OCI-LY7 (cell line): ENCODE measurements around the gene TANC1. TPM values are rescaled to one million over a fixed set of nuclear protein-coding genes. Genes with fewer than 3 reads are reported as not detected.

Experiments
- BruUV-seq: library from RNA; stranded (reverse); fragments of 400-500 nt; replicated peaks from 2 replicates; lab custom pipeline; 2021; lab: Mats Ljungman, UMichigan
- CTCF ChIA-PET: fragments of 300-600 bp; sonication (Branson Sonifier 250); formaldehyde crosslinking; loops from one replicate; lab custom pipeline; 2022; ENCODE audit warnings: antibody characterized with exemption; ENCODE audit not compliant: unreplicated experiment; lab: Charles Lee
- POLR2A ChIA-PET: fragments of 300-600 bp; sonication (Branson Sonifier 250); formaldehyde crosslinking; loops from one replicate; lab custom pipeline; 2022; ENCODE audit warnings: antibody characterized with exemption; lab: Charles Lee
- DNase-seq: peaks from one replicate; pipeline ENCODE4 v3.0.0-alpha.2; 2015; ENCODE audit warnings: low spot score
- H2AFZ ChIP-seq: fragments of 200-600 bp; sonication (generic), shearing (Covaris generic); 2 replicates; pipeline ENCODE4 v1.6.1; 2014; ENCODE audit warnings: mild to moderate bottlenecking, antibody characterized with exemption, low read length, moderate library complexity
- H3K27ac ChIP-seq: fragments of 200-600 bp; sonication (generic); 2 replicates; pipeline ENCODE4 v1.5.1; 2014; ENCODE audit warnings: mixed run types, low read depth, mild to moderate bottlenecking, moderate library complexity, low read length, inconsistent platforms; ENCODE audit not compliant: poor library complexity, severe bottlenecking
- H3K36me3 ChIP-seq: fragments of 200-600 bp; sonication (generic); 2 replicates; pipeline ENCODE4 v1.6.1; 2014; ENCODE audit warnings: mild to moderate bottlenecking, antibody characterized with exemption, low read length, moderate library complexity, mixed read lengths; ENCODE audit not compliant: insufficient read depth
- H3K4me1 ChIP-seq: fragments of 200-600 bp; sonication (generic); 2 replicates; pipeline ENCODE4 v1.5.1; 2014; ENCODE audit warnings: mild to moderate bottlenecking, low read length; ENCODE audit not compliant: insufficient read depth, poor library complexity, severe bottlenecking
- H3K4me2 ChIP-seq: fragments of 200-600 bp; sonication (generic); 2 replicates; pipeline ENCODE4 v1.6.1; 2014; ENCODE audit warnings: mild to moderate bottlenecking, low read length
- H3K4me3 ChIP-seq: fragments of 200-600 bp; sonication (generic); 2 replicates; pipeline ENCODE4 v1.5.1; 2014; ENCODE audit warnings: mild to moderate bottlenecking, low read depth, low read length; ENCODE audit not compliant: poor library complexity, severe bottlenecking
- H3K79me2 ChIP-seq: fragments of 200-600 bp; sonication (generic); 2 replicates; pipeline ENCODE4 v1.6.1; 2016; ENCODE audit warnings: low read depth, mild to moderate bottlenecking, low read length, moderate library complexity, mixed read lengths; ENCODE audit not compliant: insufficient read depth
- H3K9me2 ChIP-seq: fragments of 200-600 bp; sonication (generic); 2 replicates; pipeline ENCODE4 v1.6.1; 2016; ENCODE audit warnings: mild to moderate bottlenecking, low read length, mixed read lengths; ENCODE audit not compliant: insufficient read depth
- H3K9me3 ChIP-seq: fragments of 200-600 bp; sonication (generic); 2 replicates; pipeline ENCODE4 v1.6.1; 2014; ENCODE audit warnings: mild to moderate bottlenecking, mixed run types, low read length, mixed read lengths
- H4K20me1 ChIP-seq: fragments of 200-600 bp; sonication (generic); 2 replicates; pipeline ENCODE4 v1.6.1; 2014; ENCODE audit warnings: mild to moderate bottlenecking, antibody characterized with exemption, low read length, moderate library complexity, mixed read lengths; ENCODE audit not compliant: insufficient read depth
- EZH2phosphoT487 ChIP-seq: fragments of 200-600 bp; sonication (generic); IDR thresholded peaks from 2 replicates; pipeline ENCODE4 v1.6.1; 2018; ENCODE audit warnings: low read depth, borderline replicate concordance, mild to moderate bottlenecking, mixed run types, antibody characterized with exemption, low read length, moderate library complexity, mixed read lengths
- intact Hi-C: fragments of 100-400 bp; cut with micrococcal nuclease; formaldehyde crosslinking; loops from one replicate; pipeline ENCODE4 v1.10.0; 2022; ENCODE audit not compliant: unreplicated experiment
- total RNA-seq, 2 experiments: library from RNA; depleted of rRNA in 1 of 2; stranded (reverse); fragments of >200 nt in 1 of 2; shearing (Covaris generic) in 1 of 2; gene quantifications; 2 replicates each; pipeline ENCODE4 v1.2.3, GENCODE V29; 2014 to 2022
- TF ChIP-seq, protein P1 (sequence below): fragments of 200-600 bp; sonication (generic); conservative IDR thresholded peaks from 2 replicates; pipeline ENCODE4 v1.5.1; 2014; ENCODE audit warnings: mild to moderate bottlenecking, antibody characterized with exemption, low read length, moderate library complexity, mixed read lengths

The TANC1 gene
- total RNA-seq, 2 experiments from 2014 or later, result 0.04 TPM; not detected in 1

DNA sequence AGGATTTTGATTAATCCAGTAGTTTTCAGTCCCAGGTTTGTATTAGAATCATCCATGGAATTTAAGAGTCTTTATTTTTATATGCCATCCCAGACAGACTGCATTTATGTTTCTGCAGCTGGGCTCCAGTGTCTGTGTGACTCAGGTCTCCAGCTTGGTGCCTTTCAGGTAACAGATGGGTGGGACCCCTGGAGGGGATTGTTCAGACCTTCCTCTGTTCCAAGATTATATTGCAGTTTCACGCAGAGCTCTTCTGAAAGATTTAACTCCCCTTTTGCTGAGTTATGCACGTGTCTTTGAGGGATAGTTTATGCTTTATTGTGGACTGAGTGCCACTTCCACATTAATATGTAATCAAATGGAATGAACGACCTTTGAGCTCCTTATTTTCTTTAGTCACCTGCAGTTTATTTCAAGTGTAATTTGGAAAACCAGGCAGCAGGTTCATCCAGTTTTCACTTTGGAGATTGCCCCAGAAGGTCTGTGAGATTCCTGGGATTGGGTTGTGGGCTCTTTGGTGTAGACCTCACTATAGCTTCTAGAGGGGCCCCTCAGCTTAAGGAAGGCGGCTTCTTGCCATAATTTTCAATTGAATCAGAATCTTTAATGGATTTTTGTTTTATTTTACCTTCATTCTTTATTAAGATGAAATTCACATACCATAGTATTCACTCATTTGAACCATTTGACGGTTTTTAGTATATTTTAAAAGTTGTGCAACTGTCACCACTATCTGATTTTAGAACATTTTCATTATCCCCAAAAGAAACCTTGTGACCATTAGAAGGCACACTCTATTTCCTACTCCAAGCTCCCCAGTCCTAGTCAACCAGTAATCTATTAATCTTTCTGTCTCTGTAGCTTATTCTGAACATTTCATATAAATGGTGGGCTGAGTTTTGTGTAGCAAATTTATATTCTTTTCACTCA, 183.0 kb downstream of the TANC1 start:
- no peaks in the 10 kb centered on the region for H3K4me1 ChIP-seq
- H3K27ac ChIP-seq, result no peak overlapping the region
- ChIA-PET POLR2A (interaction anchor here (0.6 to 1.2 kb wide), 4 partner anchors 11 to 58 kb away, joined by 3 to 7 read pairs (median 4); no protein-coding TSS in a partner anchor), CTCF (no interaction called here)
- no peak overlapping the region for H3K4me3 ChIP-seq
- H3K79me2 ChIP-seq, result no peaks in the 10 kb centered on the region
- no peaks in the 10 kb centered on the region for H3K9me3 ChIP-seq
- no peaks in the 10 kb centered on the region for H4K20me1 ChIP-seq
- no TSS peak for BruUV-seq
- no peaks in the 10 kb centered on the region for H3K36me3 ChIP-seq
- no peak overlapping the region for H2AFZ ChIP-seq
- TF ChIP-seq, protein P1, sequence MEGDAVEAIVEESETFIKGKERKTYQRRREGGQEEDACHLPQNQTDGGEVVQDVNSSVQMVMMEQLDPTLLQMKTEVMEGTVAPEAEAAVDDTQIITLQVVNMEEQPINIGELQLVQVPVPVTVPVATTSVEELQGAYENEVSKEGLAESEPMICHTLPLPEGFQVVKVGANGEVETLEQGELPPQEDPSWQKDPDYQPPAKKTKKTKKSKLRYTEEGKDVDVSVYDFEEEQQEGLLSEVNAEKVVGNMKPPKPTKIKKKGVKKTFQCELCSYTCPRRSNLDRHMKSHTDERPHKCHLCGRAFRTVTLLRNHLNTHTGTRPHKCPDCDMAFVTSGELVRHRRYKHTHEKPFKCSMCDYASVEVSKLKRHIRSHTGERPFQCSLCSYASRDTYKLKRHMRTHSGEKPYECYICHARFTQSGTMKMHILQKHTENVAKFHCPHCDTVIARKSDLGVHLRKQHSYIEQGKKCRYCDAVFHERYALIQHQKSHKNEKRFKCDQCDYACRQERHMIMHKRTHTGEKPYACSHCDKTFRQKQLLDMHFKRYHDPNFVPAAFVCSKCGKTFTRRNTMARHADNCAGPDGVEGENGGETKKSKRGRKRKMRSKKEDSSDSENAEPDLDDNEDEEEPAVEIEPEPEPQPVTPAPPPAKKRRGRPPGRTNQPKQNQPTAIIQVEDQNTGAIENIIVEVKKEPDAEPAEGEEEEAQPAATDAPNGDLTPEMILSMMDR, result no peak
- TF ChIP-seq EZH2phosphoT487, result no peak
- H3K9me2 ChIP-seq, result no peaks in the 10 kb centered on the region
- no peak for DNase-seq
- intact Hi-C loops, result no loop called here
- no peak overlapping the region for H3K4me2 ChIP-seq

DNA sequence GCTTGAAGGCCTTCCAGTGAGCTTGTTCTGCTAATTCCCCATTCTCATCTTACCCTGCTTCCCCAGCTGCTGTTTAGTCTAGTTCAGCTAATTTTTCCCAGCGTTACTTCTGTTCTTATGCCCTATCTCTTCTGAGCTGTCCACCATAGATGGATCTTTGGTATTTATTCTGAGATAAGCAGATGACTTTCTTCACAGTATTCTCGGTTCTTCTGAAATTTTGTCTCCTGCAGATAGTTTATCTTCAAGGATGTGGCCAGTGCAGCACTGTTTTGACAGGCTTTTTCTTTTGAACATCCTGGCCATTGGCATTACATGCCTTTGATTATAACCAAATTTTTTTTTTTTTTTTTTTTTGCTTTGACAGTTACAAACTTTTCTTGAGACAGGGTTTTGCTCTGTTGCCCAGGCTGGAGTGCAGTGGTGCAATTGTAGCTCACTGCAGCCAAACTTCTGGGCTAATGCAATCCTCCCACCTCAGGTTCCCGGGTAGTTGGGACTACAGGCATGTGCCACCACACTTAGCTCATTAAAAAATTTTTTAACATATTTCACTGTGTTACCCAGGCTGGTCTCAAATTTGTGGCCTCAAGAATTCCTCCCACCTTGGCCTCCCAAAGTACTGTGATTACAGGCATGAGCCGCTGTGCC, 183.8 kb downstream of the TANC1 start:
- Histone ChIP-seq H3K36me3 (no peaks in the 10 kb centered on the region), H3K4me1 (no peaks in the 10 kb centered on the region), H3K27ac (no peak overlapping the region), H3K4me2 (no peak overlapping the region), H4K20me1 (no peaks in the 10 kb centered on the region), H3K9me2 (no peaks in the 10 kb centered on the region), H3K9me3 (no peaks in the 10 kb centered on the region), H3K4me3 (no peak overlapping the region), H2AFZ (no peak overlapping the region), H3K79me2 (no peaks in the 10 kb centered on the region)
- DNase-seq, result no peak
- ChIA-PET CTCF (no interaction called here), POLR2A (interaction anchor here (0.6 to 1.2 kb wide), 7 partner anchors 9 to 1074 kb away, joined by 3 to 7 read pairs (median 3); no protein-coding TSS in a partner anchor)
- TF ChIP-seq, protein P1, result no peak
- TF ChIP-seq EZH2phosphoT487, result no peak
- intact Hi-C loops, result no loop called here
- BruUV-seq, result no TSS peak
